Fibroblast of lung (primary cell): ENCODE results near the gene POLN. TPM values are rescaled to one million over a fixed set of nuclear protein-coding genes. Genes with fewer than 3 reads are reported as not detected.

Source experiments
- DNase-seq, 2 donors: peaks; one replicate each; pipeline versions ENCODE4 v3.0.0 to v3.0.0-alpha.2; 2010; ENCODE audit warnings: low read depth in 2 of 2
- H2AFZ ChIP-seq: 2 replicates; pipeline ENCODE4 v1.5.1; 2012; ENCODE audit warnings: low read length, control low read depth, inconsistent platforms
- H3K27ac ChIP-seq: 2 replicates; pipeline ENCODE4 v1.5.1; 2011; ENCODE audit warnings: low read length, control low read depth; ENCODE audit not compliant: insufficient read depth
- H3K27me3 ChIP-seq: 2 replicates; pipeline ENCODE4 v1.5.1; 2011; ENCODE audit warnings: mild to moderate bottlenecking, low read length; ENCODE audit not compliant: control insufficient read depth, insufficient read depth
- H3K36me3 ChIP-seq: 2 replicates; pipeline ENCODE4 v1.5.1; 2011; ENCODE audit warnings: low read length; ENCODE audit not compliant: control insufficient read depth, insufficient read depth
- H3K4me1 ChIP-seq: 2 replicates; pipeline ENCODE4 v1.5.1; 2011; ENCODE audit warnings: low read length; ENCODE audit not compliant: control insufficient read depth, insufficient read depth; ENCODE audit errors: extremely low read depth
- H3K4me2 ChIP-seq: 2 replicates; pipeline ENCODE4 v1.5.1; 2011; ENCODE audit warnings: low read length, control low read depth; ENCODE audit not compliant: insufficient read depth; ENCODE audit errors: extremely low read depth
- H3K4me3 ChIP-seq, 4 experiments: fragments of 200-600 bp in 1 of 4; sonication (generic) in 1 of 4; replicated peaks in 1 of 4; 2 replicates each; pipeline ENCODE4 v1.5.1; 2011 to 2016; ENCODE audit warnings: low read length in 4 of 4, low read depth in 3 of 4, mild to moderate bottlenecking in 3 of 4, control low read depth in 2 of 4, inconsistent platforms in 1 of 4, mixed read lengths in 1 of 4; ENCODE audit not compliant: insufficient read depth in 1 of 4; ENCODE audit errors: control extremely low read depth in 1 of 4
- H3K79me2 ChIP-seq: 2 replicates; pipeline ENCODE4 v1.5.1; 2012; ENCODE audit warnings: mild to moderate bottlenecking, low read length, inconsistent platforms; ENCODE audit not compliant: control insufficient read depth, insufficient read depth
- H3K9ac ChIP-seq: 2 replicates; pipeline ENCODE4 v1.5.1; 2011; ENCODE audit warnings: mild to moderate bottlenecking, low read length, control low read depth; ENCODE audit not compliant: insufficient read depth
- H3K9me3 ChIP-seq: 2 replicates; pipeline ENCODE4 v1.5.1; 2012; ENCODE audit warnings: low read depth, low read length; ENCODE audit not compliant: control insufficient read depth, insufficient read depth
- H4K20me1 ChIP-seq: 2 replicates; pipeline ENCODE4 v1.5.1; 2011; ENCODE audit warnings: low read length; ENCODE audit not compliant: control insufficient read depth, insufficient read depth; ENCODE audit errors: extremely low read depth
- EZH2 ChIP-seq: IDR thresholded peaks from 2 replicates; pipeline ENCODE4 v1.5.1; 2012; ENCODE audit warnings: low read length, control low read depth, mild to moderate bottlenecking; ENCODE audit errors: missing control alignments
- polyA plus RNA-seq, 2 donors: library from polyadenylated mRNA; depleted of rRNA in 1 of 2; stranded (reverse) in 1 of 2; unstranded in 1 of 2; fragments of >200 nt; gene quantifications; 2 replicates each; pipeline ENCODE4 v1.2.1, GENCODE V29; 2011 to 2012; ENCODE audit warnings: missing spikeins in 1 of 2
- total RNA-seq: library from RNA; depleted of rRNA; stranded (reverse); fragments of >200 nt; gene quantifications from 2 replicates; pipeline ENCODE4 v1.2.1, GENCODE V29; 2014
- TF ChIP-seq, protein P1 (sequence below), 2 donors: IDR thresholded peaks in 1 of 2; conservative IDR thresholded peaks in 1 of 2; 1 replicate in 1 of 2; 2 replicates in 1 of 2; pipeline ENCODE4 v1.5.1; 2011 to 2012; ENCODE audit warnings: low read length in 2 of 2, control low read depth in 1 of 2, inconsistent platforms in 1 of 2, low read depth in 1 of 2, mild to moderate bottlenecking in 1 of 2

POLN gene
- total and polyA plus RNA-seq, 2 donors (not counting 1 experiment from before 2014, with no cell fraction given): 0.58 to 5.6 TPM

DNA sequence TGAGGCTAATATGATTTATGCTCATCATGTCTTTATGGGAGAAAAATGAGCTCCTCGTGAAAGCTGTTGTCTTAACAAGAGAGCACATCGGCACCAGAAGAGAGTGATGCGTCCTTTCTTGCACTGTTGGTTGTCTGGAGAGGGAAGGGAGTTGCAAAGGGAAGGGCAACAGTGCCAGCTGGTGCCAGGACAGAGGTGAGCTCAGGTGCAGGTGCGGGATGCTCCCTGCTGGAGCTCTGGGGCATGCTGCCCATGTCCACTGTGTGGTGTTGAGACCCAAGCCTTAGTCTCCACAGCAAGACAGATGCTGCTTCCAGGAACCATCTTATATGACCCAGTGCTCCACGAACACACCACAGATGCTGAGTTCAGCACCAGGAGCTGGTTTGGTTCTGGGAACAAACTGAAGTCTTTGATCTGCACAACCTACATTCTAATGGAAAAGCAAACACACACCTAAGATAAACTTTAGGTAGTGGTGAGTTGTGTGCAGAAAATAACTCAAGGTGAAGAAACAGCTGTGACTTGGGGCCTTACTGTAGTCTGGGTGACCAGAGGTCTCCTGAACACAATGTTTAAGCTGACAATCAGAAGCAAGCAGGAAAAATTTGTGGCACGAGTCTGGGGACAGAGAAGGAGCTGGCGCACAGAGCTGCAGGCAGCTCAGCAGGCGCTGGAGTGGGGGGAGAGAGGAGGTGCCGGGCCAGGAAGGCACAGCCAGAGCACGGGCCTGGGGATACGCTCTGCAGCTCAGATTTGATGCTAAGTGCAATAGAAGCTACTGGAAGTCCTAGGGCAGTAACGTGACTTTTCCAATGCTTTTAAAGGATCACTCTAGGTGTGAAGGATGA, 73.2 kb downstream of the POLN start:
- no peak overlapping the region for H2AFZ ChIP-seq
- H3K27ac ChIP-seq: no peak overlapping the region
- H3K79me2 ChIP-seq: no peaks in the 10 kb centered on the region
- H3K4me2 ChIP-seq: no peak overlapping the region
- TF ChIP-seq, protein P1, sequence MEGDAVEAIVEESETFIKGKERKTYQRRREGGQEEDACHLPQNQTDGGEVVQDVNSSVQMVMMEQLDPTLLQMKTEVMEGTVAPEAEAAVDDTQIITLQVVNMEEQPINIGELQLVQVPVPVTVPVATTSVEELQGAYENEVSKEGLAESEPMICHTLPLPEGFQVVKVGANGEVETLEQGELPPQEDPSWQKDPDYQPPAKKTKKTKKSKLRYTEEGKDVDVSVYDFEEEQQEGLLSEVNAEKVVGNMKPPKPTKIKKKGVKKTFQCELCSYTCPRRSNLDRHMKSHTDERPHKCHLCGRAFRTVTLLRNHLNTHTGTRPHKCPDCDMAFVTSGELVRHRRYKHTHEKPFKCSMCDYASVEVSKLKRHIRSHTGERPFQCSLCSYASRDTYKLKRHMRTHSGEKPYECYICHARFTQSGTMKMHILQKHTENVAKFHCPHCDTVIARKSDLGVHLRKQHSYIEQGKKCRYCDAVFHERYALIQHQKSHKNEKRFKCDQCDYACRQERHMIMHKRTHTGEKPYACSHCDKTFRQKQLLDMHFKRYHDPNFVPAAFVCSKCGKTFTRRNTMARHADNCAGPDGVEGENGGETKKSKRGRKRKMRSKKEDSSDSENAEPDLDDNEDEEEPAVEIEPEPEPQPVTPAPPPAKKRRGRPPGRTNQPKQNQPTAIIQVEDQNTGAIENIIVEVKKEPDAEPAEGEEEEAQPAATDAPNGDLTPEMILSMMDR (conservative IDR thresholded peaks at IDR 0.05 in 1 of 2, IDR thresholded peaks at IDR 0.05 in 1 of 2; ENCODE audit: low read depth in 1 of 2, low read length in 2 of 2): no peak
- no peak for TF ChIP-seq EZH2
- no peak for DNase-seq
- no peaks in the 10 kb centered on the region for H4K20me1 ChIP-seq
- no peak overlapping the region for H3K4me3 ChIP-seq
- H3K4me1 ChIP-seq: no peaks in the 10 kb centered on the region
- no peaks in the 10 kb centered on the region for H3K9me3 ChIP-seq
- H3K27me3 ChIP-seq: no peaks in the 10 kb centered on the region
- H3K9ac ChIP-seq: no peak overlapping the region
- H3K36me3 ChIP-seq: no peaks in the 10 kb centered on the region

DNA sequence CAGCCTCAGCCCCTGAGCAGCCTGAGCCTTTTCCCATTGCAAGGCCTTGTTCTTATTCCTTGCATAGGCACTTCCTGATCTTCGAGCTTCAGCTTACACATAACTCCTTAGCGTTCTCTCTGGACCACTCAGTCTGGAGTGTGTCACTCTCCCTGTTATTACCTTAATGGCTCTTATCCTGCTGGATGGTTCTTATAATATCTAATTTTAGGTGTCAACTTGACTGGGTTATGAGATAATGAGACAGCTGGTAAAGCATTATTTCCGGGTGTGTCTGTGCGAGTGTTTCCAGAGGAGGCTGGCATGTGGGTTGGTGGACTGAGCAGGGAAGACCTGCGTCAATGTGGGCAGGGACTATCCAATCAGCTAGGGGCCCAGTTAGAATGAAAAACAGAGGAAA, 75.7 kb downstream of the POLN start:
- H3K79me2 ChIP-seq: no peaks in the 10 kb centered on the region
- H3K4me2 ChIP-seq: no peak overlapping the region
- H4K20me1 ChIP-seq: no peaks in the 10 kb centered on the region
- H3K9ac ChIP-seq: no peak overlapping the region
- no peaks in the 10 kb centered on the region for H3K36me3 ChIP-seq
- no peak overlapping the region for H2AFZ ChIP-seq
- H3K27ac ChIP-seq: no peak overlapping the region
- no peak overlapping the region for H3K4me3 ChIP-seq
- no peaks in the 10 kb centered on the region for H3K27me3 ChIP-seq
- no peaks in the 10 kb centered on the region for H3K9me3 ChIP-seq
- no peaks in the 10 kb centered on the region for H3K4me1 ChIP-seq
- no peak for DNase-seq
- TF ChIP-seq, protein P1 (conservative IDR thresholded peaks at IDR 0.05 in 1 of 2, IDR thresholded peaks at IDR 0.05 in 1 of 2; ENCODE audit: low read depth in 1 of 2, low read length in 2 of 2): no peak
- no peak for TF ChIP-seq EZH2

DNA sequence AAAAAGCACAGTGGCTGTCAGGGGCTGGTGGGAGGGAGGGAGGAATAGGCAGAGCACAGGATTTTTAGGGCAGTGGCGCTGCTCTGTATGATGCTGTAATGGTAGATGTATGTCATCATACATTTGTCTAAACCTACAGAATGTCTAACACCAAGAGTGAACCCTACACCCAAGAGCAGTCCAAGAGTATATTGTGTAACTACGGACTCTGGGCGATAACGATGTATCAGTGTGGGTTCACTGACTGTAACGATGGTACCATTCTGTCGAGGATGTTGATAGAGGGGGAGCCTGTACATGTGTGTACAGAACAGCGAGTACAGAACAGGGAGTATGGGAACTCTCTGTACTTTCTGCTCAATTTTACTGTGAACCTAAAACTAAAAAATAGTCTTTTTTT, 76.5 kb downstream of the POLN start:
- TF ChIP-seq, protein P1 (conservative IDR thresholded peaks at IDR 0.05 in 1 of 2, IDR thresholded peaks at IDR 0.05 in 1 of 2; ENCODE audit: low read depth in 1 of 2, low read length in 2 of 2): no peak
- TF ChIP-seq EZH2: no peak
- Histone ChIP-seq H3K4me3 (no peak overlapping the region), H3K79me2 (no peaks in the 10 kb centered on the region), H3K9me3 (no peaks in the 10 kb centered on the region), H3K9ac (no peak overlapping the region), H2AFZ (no peak overlapping the region), H3K27ac (no peak overlapping the region), H3K36me3 (no peaks in the 10 kb centered on the region), H3K4me2 (no peak overlapping the region), H4K20me1 (no peaks in the 10 kb centered on the region), H3K27me3 (no peaks in the 10 kb centered on the region), H3K4me1 (no peaks in the 10 kb centered on the region)
- DNase-seq: no peak
